Liver (tissue), 9 donors: ENCODE data around the gene CEACAM7. TPM values are rescaled to one million over a fixed set of nuclear protein-coding genes. Genes with fewer than 3 reads are reported as not detected.

ENCODE experiments used
- DNase-seq: peaks from one replicate; pipeline ENCODE4 v3.0.0-alpha.2; 2017; ENCODE audit warnings: low spot score
- H3K27ac ChIP-seq, 2 donors: one replicate each; pipeline ENCODE4 v1.7.0; 2013; ENCODE audit warnings: inconsistent platforms in 2 of 2, low read length in 2 of 2, control low read depth in 1 of 2, low read depth in 1 of 2, mild to moderate bottlenecking in 1 of 2
- H3K27me3 ChIP-seq, 4 donors: one replicate each; pipeline versions ENCODE4 v1.6.1 to v1.7.0; 2013; ENCODE audit warnings: low read length in 3 of 4, inconsistent platforms in 1 of 4, mild to moderate bottlenecking in 1 of 4, moderate library complexity in 1 of 4; ENCODE audit not compliant: control insufficient read depth in 4 of 4, insufficient read depth in 4 of 4
- H3K36me3 ChIP-seq, 4 donors: one replicate each; pipeline versions ENCODE4 v1.6.1 to v1.7.0; 2013; ENCODE audit warnings: low read length in 3 of 4, mild to moderate bottlenecking in 3 of 4, low read depth in 1 of 4, moderate library complexity in 1 of 4; ENCODE audit not compliant: control insufficient read depth in 4 of 4, insufficient read depth in 3 of 4
- H3K4me1 ChIP-seq, 4 donors: one replicate each; pipeline versions ENCODE4 v1.6.1 to v1.7.0; 2013; ENCODE audit warnings: low read length in 3 of 4, mild to moderate bottlenecking in 3 of 4, moderate library complexity in 1 of 4; ENCODE audit not compliant: control insufficient read depth in 4 of 4, insufficient read depth in 4 of 4
- H3K4me3 ChIP-seq, 3 donors: one replicate each; pipeline versions ENCODE4 v1.6.1 to v1.7.0; 2013; ENCODE audit warnings: low read length in 3 of 3, control low read depth in 1 of 3, low read depth in 1 of 3, mild to moderate bottlenecking in 1 of 3
- H3K9ac ChIP-seq, 2 donors: one replicate each; pipeline ENCODE4 v1.7.0; 2013; ENCODE audit warnings: low read length in 2 of 2, mild to moderate bottlenecking in 2 of 2, moderate library complexity in 2 of 2, control low read depth in 1 of 2, low read depth in 1 of 2
- H3K9me3 ChIP-seq, 4 donors: one replicate each; pipeline versions ENCODE4 v1.6.1 to v1.7.0; 2013; ENCODE audit warnings: low read length in 3 of 4; ENCODE audit not compliant: control insufficient read depth in 4 of 4
- EGR1 ChIP-seq, 2 donors: IDR thresholded peaks; 2 replicates each; pipeline ENCODE4 v1.6.1; 2016 to 2018; ENCODE audit warnings: antibody characterized with exemption in 2 of 2, low read depth in 2 of 2
- FOXA1 ChIP-seq: IDR thresholded peaks from 2 replicates; pipeline ENCODE4 v1.6.1; 2016; ENCODE audit warnings: antibody characterized with exemption
- FOXA2 ChIP-seq: IDR thresholded peaks from 2 replicates; pipeline ENCODE4 v1.6.1; 2016; ENCODE audit warnings: antibody characterized with exemption
- GABPA ChIP-seq, 2 donors: IDR thresholded peaks in 1 of 2; conservative IDR thresholded peaks in 1 of 2; 2 replicates each; pipeline ENCODE4 v1.6.1; 2016; ENCODE audit warnings: antibody characterized with exemption in 2 of 2, mild to moderate bottlenecking in 1 of 2, moderate library complexity in 1 of 2
- HNF4A ChIP-seq, 2 donors: conservative IDR thresholded peaks; 2 replicates each; pipeline ENCODE4 v1.6.1; 2016; ENCODE audit warnings: antibody characterized with exemption in 2 of 2, mild to moderate bottlenecking in 2 of 2
- JUND ChIP-seq, 2 donors: IDR thresholded peaks; 2 replicates each; pipeline ENCODE4 v1.6.1; 2016; ENCODE audit warnings: antibody characterized with exemption in 2 of 2
- NR2F2 ChIP-seq: IDR thresholded peaks from 2 replicates; pipeline ENCODE4 v1.6.1; 2016; ENCODE audit warnings: antibody characterized with exemption
- RXRA ChIP-seq, 2 donors: IDR thresholded peaks; 2 replicates each; pipeline ENCODE4 v1.6.1; 2017 to 2018; ENCODE audit warnings: antibody characterized with exemption in 2 of 2, mild to moderate bottlenecking in 1 of 2
- SP1 ChIP-seq: IDR thresholded peaks from 2 replicates; pipeline ENCODE4 v1.6.1; 2018; ENCODE audit warnings: antibody characterized with exemption, mild to moderate bottlenecking
- TAF1 ChIP-seq: conservative IDR thresholded peaks from 2 replicates; pipeline ENCODE4 v1.6.1; 2016; ENCODE audit warnings: antibody characterized with exemption, mild to moderate bottlenecking
- YY1 ChIP-seq: IDR thresholded peaks from 2 replicates; pipeline ENCODE4 v1.6.1; 2016; ENCODE audit warnings: antibody characterized with exemption, mild to moderate bottlenecking
- WGBS: extraction: QIAGEN DNeasy Blood & Tissue Kit; methylation state at CpG from one replicate; pipeline ENCODE4 v1.1.7; 2013; 5-methylcytosine and 5-hydroxymethylcytosine counted together
- polyA plus RNA-seq, 2 donors: library from polyadenylated mRNA; stranded (reverse) in 1 of 2; unstranded in 1 of 2; fragments of 200-250 nt in 1 of 2; fragments of >200 nt in 1 of 2; fragmentation: Nextera tagmentation in 1 of 2; extraction: Ambion mirVana in 1 of 2; gene quantifications; one replicate each; pipeline versions ENCODE4 v1.2.1 to v1.2.3, GENCODE V29; 2013 to 2015
- total RNA-seq, 2 donors: library from RNA; depleted of rRNA; stranded (reverse); fragments of >200 nt; gene quantifications; one replicate each; pipeline ENCODE4 v1.2.3, GENCODE V29; 2014
- TF ChIP-seq, protein P1 (sequence below): IDR thresholded peaks from 2 replicates; pipeline ENCODE4 v1.6.1; 2016; ENCODE audit warnings: antibody characterized with exemption, mild to moderate bottlenecking
- TF ChIP-seq, protein P2 (sequence below): fragments of 150-350 bp; IDR thresholded peaks from 2 replicates; pipeline ENCODE4 v1.5.1; 2017; ENCODE audit warnings: improper control_type of control experiment, low read depth, low read length; ENCODE audit not compliant: missing input control
- TF ChIP-seq, protein P3 (sequence below): IDR thresholded peaks from 2 replicates; pipeline ENCODE4 v1.6.1; 2016; ENCODE audit warnings: antibody characterized with exemption
- TF ChIP-seq, protein P4 (sequence below): IDR thresholded peaks from 2 replicates; pipeline ENCODE4 v1.6.1; 2016; ENCODE audit warnings: antibody characterized with exemption
- TF ChIP-seq, protein P5 (sequence below): IDR thresholded peaks from 2 replicates; pipeline ENCODE4 v1.6.1; 2016; ENCODE audit warnings: antibody characterized with exemption
- donor health status: healthy.
- donor health status: healthy.
- donor health status: healthy.
- donor health status: healthy.
- donor health status: healthy.

CEACAM7 gene
- total and polyA plus RNA-seq, 4 donors, result 0.03 TPM; not detected in 3

DNA sequence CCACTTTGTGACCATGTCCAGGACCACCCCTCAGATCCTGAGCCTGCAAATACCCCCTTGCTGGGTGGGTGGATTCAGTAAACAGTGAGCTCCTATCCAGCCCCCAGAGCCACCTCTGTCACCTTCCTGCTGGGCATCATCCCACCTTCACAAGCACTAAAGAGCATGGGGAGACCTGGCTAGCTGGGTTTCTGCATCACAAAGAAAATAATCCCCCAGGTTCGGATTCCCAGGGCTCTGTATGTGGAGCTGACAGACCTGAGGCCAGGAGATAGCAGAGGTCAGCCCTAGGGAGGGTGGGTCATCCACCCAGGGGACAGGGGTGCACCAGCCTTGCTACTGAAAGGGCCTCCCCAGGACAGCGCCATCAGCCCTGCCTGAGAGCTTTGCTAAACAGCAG is 7.7 kb upstream of the CEACAM7 start (continued):
- TF ChIP-seq, protein P1, sequence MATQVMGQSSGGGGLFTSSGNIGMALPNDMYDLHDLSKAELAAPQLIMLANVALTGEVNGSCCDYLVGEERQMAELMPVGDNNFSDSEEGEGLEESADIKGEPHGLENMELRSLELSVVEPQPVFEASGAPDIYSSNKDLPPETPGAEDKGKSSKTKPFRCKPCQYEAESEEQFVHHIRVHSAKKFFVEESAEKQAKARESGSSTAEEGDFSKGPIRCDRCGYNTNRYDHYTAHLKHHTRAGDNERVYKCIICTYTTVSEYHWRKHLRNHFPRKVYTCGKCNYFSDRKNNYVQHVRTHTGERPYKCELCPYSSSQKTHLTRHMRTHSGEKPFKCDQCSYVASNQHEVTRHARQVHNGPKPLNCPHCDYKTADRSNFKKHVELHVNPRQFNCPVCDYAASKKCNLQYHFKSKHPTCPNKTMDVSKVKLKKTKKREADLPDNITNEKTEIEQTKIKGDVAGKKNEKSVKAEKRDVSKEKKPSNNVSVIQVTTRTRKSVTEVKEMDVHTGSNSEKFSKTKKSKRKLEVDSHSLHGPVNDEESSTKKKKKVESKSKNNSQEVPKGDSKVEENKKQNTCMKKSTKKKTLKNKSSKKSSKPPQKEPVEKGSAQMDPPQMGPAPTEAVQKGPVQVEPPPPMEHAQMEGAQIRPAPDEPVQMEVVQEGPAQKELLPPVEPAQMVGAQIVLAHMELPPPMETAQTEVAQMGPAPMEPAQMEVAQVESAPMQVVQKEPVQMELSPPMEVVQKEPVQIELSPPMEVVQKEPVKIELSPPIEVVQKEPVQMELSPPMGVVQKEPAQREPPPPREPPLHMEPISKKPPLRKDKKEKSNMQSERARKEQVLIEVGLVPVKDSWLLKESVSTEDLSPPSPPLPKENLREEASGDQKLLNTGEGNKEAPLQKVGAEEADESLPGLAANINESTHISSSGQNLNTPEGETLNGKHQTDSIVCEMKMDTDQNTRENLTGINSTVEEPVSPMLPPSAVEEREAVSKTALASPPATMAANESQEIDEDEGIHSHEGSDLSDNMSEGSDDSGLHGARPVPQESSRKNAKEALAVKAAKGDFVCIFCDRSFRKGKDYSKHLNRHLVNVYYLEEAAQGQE, result no peak
- no peak for TF ChIP-seq FOXA1

DNA sequence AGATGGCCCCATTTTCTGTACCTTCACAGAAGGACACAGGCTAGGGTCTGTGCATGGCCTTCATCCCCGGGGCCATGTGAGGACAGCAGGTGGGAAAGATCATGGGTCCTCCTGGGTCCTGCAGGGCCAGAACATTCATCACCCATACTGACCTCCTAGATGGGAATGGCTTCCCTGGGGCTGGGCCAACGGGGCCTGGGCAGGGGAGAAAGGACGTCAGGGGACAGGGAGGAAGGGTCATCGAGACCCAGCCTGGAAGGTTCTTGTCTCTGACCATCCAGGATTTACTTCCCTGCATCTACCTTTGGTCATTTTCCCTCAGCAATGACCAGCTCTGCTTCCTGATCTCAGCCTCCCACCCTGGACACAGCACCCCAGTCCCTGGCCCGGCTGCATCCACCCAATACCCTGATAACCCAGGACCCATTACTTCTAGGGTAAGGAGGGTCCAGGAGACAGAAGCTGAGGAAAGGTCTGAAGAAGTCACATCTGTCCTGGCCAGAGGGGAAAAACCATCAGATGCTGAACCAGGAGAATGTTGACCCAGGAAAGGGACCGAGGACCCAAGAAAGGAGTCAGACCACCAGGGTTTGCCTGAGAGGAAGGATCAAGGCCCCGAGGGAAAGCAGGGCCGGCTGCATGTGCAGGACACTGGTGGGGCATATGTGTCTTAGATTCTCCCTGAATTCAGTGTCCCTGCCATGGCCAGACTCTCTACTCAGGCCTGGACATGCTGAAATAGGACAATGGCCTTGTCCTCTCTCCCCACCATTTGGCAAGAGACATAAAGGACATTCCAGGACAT is 7.0 kb upstream of the CEACAM7 start:
- no peak overlapping the region for H3K9ac ChIP-seq
- no peaks in the 10 kb centered on the region for H3K36me3 ChIP-seq
- no peak overlapping the region for H3K27ac ChIP-seq
- no peak for TF ChIP-seq NR2F2
- TF ChIP-seq, protein P2, sequence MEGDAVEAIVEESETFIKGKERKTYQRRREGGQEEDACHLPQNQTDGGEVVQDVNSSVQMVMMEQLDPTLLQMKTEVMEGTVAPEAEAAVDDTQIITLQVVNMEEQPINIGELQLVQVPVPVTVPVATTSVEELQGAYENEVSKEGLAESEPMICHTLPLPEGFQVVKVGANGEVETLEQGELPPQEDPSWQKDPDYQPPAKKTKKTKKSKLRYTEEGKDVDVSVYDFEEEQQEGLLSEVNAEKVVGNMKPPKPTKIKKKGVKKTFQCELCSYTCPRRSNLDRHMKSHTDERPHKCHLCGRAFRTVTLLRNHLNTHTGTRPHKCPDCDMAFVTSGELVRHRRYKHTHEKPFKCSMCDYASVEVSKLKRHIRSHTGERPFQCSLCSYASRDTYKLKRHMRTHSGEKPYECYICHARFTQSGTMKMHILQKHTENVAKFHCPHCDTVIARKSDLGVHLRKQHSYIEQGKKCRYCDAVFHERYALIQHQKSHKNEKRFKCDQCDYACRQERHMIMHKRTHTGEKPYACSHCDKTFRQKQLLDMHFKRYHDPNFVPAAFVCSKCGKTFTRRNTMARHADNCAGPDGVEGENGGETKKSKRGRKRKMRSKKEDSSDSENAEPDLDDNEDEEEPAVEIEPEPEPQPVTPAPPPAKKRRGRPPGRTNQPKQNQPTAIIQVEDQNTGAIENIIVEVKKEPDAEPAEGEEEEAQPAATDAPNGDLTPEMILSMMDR, result no peak
- no peak for TF ChIP-seq YY1
- TF ChIP-seq GABPA (IDR thresholded peaks at IDR 0.05 in 1 of 2, conservative IDR thresholded peaks at IDR 0.05 in 1 of 2), result no peak
- TF ChIP-seq FOXA2, result no peak
- TF ChIP-seq EGR1 (IDR thresholded peaks at IDR 0.05; ENCODE audit: low read depth in 2 of 2), result no peak
- no peak for TF ChIP-seq TAF1
- TF ChIP-seq HNF4A (conservative IDR thresholded peaks at IDR 0.05), result no peak
- TF ChIP-seq, protein P3, sequence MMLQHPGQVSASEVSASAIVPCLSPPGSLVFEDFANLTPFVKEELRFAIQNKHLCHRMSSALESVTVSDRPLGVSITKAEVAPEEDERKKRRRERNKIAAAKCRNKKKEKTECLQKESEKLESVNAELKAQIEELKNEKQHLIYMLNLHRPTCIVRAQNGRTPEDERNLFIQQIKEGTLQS, result no peak
- TF ChIP-seq JUND (IDR thresholded peaks at IDR 0.05), result no peak
- TF ChIP-seq FOXA1, result no peak
- no peak for TF ChIP-seq RXRA (IDR thresholded peaks at IDR 0.05)
- DNase-seq, result no peak
- no peaks in the 10 kb centered on the region for H3K9me3 ChIP-seq
- H3K4me3 ChIP-seq, result no peak overlapping the region
- peaks cover 0 to 5% (median under 1%) of the 10 kb centered on the region in 4 donors for H3K27me3 ChIP-seq
- peaks cover 0 to 3% (median 0%) of the 10 kb centered on the region in 4 donors for H3K4me1 ChIP-seq
- 63% methylated on average over 8 of the region's 8 CpGs for WGBS

DNA sequence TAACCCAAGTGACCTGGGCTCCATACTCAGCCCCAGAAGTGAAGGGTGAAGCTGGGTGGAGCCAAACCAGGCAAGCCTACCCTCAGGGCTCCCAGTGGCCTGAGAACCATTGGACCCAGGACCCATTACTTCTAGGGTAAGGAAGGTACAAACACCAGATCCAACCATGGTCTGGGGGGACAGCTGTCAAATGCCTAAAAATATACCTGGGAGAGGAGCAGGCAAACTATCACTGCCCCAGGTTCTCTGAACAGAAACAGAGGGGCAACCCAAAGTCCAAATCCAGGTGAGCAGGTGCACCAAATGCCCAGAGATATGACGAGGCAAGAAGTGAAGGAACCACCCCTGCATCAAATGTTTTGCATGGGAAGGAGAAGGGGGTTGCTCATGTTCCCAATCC is 6.1 kb upstream of the CEACAM7 start:
- TF ChIP-seq GABPA (IDR thresholded peaks at IDR 0.05 in 1 of 2, conservative IDR thresholded peaks at IDR 0.05 in 1 of 2), result no peak
- TF ChIP-seq YY1, result no peak
- TF ChIP-seq TAF1, result no peak
- no peak for TF ChIP-seq SP1
- no peak for TF ChIP-seq FOXA1
- TF ChIP-seq HNF4A (conservative IDR thresholded peaks at IDR 0.05), result no peak
- TF ChIP-seq, protein P4, sequence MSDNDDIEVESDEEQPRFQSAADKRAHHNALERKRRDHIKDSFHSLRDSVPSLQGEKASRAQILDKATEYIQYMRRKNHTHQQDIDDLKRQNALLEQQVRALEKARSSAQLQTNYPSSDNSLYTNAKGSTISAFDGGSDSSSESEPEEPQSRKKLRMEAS, result no peak
- no peak for TF ChIP-seq JUND (IDR thresholded peaks at IDR 0.05)
- TF ChIP-seq, protein P5, sequence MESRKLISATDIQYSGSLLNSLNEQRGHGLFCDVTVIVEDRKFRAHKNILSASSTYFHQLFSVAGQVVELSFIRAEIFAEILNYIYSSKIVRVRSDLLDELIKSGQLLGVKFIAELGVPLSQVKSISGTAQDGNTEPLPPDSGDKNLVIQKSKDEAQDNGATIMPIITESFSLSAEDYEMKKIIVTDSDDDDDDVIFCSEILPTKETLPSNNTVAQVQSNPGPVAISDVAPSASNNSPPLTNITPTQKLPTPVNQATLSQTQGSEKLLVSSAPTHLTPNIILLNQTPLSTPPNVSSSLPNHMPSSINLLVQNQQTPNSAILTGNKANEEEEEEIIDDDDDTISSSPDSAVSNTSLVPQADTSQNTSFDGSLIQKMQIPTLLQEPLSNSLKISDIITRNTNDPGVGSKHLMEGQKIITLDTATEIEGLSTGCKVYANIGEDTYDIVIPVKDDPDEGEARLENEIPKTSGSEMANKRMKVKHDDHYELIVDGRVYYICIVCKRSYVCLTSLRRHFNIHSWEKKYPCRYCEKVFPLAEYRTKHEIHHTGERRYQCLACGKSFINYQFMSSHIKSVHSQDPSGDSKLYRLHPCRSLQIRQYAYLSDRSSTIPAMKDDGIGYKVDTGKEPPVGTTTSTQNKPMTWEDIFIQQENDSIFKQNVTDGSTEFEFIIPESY, result no peak
- TF ChIP-seq, protein P1, result no peak
- 47% methylated on average over 1 of the region's 1 CpG for WGBS
- H3K27me3 ChIP-seq, result peaks cover 0 to 5% (median under 1%) of the 10 kb centered on the region in 4 donors

More for the DNA sequence above, 6.1 kb upstream of the CEACAM7 start:
- no peaks in the 10 kb centered on the region for H3K9me3 ChIP-seq
- H3K27ac ChIP-seq, result no peak overlapping the region
- no peak overlapping the region for H3K4me3 ChIP-seq
- H3K4me1 ChIP-seq, result peaks cover 0 to 2% (median 0%) of the 10 kb centered on the region in 4 donors
- DNase-seq, result no peak
- H3K9ac ChIP-seq, result no peak overlapping the region
- H3K36me3 ChIP-seq, result no peaks in the 10 kb centered on the region
